ENCODE measurements around the gene SMARCA1.

Gene SMARCA1

GRCh38 chrX:129497146-129497843 is 26.0 kb downstream of the SMARCA1 start:
- H3K27ac ChIP-seq: no peak overlapping the region
- no peak for TF ChIP-seq CTCF (conservative IDR thresholded peaks at IDR 0.05)

GRCh38 chrX:129496625-129497024 is 26.7 kb downstream of the SMARCA1 start:
- no peak overlapping the region for H3K27ac ChIP-seq
- no peak for TF ChIP-seq CTCF (conservative IDR thresholded peaks at IDR 0.05)

GRCh38 chrX:129495900-129496299 is 27.4 kb downstream of the SMARCA1 start:
- TF ChIP-seq CTCF (conservative IDR thresholded peaks at IDR 0.05): no peak
- H3K27ac ChIP-seq: no peak overlapping the region

- no peak overlapping the region for H3K27ac ChIP-seq
- no peak for TF ChIP-seq CTCF (conservative IDR thresholded peaks at IDR 0.05)
Measured at GRCh38 chrX:129494887-129495286, 28.4 kb downstream of the SMARCA1 start.

GRCh38 chrX:129493643-129494042 is 29.6 kb downstream of the SMARCA1 start:
- no peak overlapping the region for H3K27ac ChIP-seq
- TF ChIP-seq CTCF (conservative IDR thresholded peaks at IDR 0.05): no peak

GRCh38 chrX:129490330-129490729 is 33.0 kb downstream of the SMARCA1 start:
- TF ChIP-seq CTCF (conservative IDR thresholded peaks at IDR 0.05): no peak
- H3K27ac ChIP-seq: no peak overlapping the region

GRCh38 chrX:129488359-129488758 is 34.9 kb downstream of the SMARCA1 start:
- H3K27ac ChIP-seq: no peak overlapping the region
- TF ChIP-seq CTCF (conservative IDR thresholded peaks at IDR 0.05): no peak
